A673 (cell line): ENCODE data around the gene ESAM. TPM values are rescaled to one million over a fixed set of nuclear protein-coding genes. Genes with fewer than 3 reads are reported as not detected.

Experiments
- BruUV-seq: library from RNA; stranded (reverse); fragments of 400-500 nt; replicated peaks from 2 replicates; lab custom pipeline; 2021; lab: Mats Ljungman, UMichigan
- CTCF ChIA-PET: fragments of 300-600 bp; sonication (Branson Sonifier 250); formaldehyde crosslinking; loops from one replicate; lab custom pipeline; 2022; ENCODE audit warnings: antibody characterized with exemption; lab: Charles Lee
- POLR2A ChIA-PET: fragments of 300-600 bp; sonication (Branson Sonifier 250); formaldehyde crosslinking; loops from one replicate; lab custom pipeline; 2022; ENCODE audit warnings: antibody characterized with exemption; ENCODE audit not compliant: low non-redundant PET; lab: Charles Lee
- DNase-seq: peaks from one replicate; pipeline ENCODE4 v3.0.0-alpha.2; 2015; ENCODE audit warnings: low spot score
- H3K27ac ChIP-seq: fragments of 200-600 bp; sonication (generic); 2 replicates; pipeline ENCODE4 v1.5.1; 2016; ENCODE audit warnings: mixed run types, low read depth, mild to moderate bottlenecking, mixed read lengths, antibody characterized with exemption, low read length; ENCODE audit not compliant: poor library complexity, severe bottlenecking
- H3K27me3 ChIP-seq: fragments of 200-600 bp; sonication (generic); replicated peaks from 2 replicates; pipeline ENCODE4 v1.6.1; 2017; ENCODE audit warnings: mixed run types, low read depth, mild to moderate bottlenecking, mixed read lengths, antibody characterized with exemption, low read length; ENCODE audit not compliant: insufficient read depth, poor library complexity
- H3K36me3 ChIP-seq: fragments of 200-600 bp; sonication (generic); 2 replicates; pipeline ENCODE4 v1.6.1; 2016; ENCODE audit warnings: mixed run types, mild to moderate bottlenecking, mixed read lengths, antibody characterized with exemption, low read length; ENCODE audit not compliant: insufficient read depth, poor library complexity, severe bottlenecking
- H3K4me1 ChIP-seq: fragments of 200-600 bp; sonication (generic); 2 replicates; pipeline ENCODE4 v1.6.1; 2017; ENCODE audit warnings: mixed run types, mild to moderate bottlenecking, mixed read lengths, antibody characterized with exemption, low read length; ENCODE audit not compliant: insufficient read depth, poor library complexity, severe bottlenecking
- H3K4me3 ChIP-seq: fragments of 200-600 bp; sonication (generic); 2 replicates; pipeline ENCODE4 v1.5.1; 2016; ENCODE audit warnings: low read depth, mixed run types, mild to moderate bottlenecking, mixed read lengths, low read length; ENCODE audit not compliant: poor library complexity, severe bottlenecking
- H3K9me3 ChIP-seq: fragments of 200-600 bp; sonication (generic); 2 replicates; pipeline ENCODE4 v1.6.1; 2016; ENCODE audit warnings: mixed run types, low read depth, mild to moderate bottlenecking, mixed read lengths, antibody characterized with exemption, low read length; ENCODE audit not compliant: poor library complexity, severe bottlenecking
- CTCF ChIP-seq: fragments of 300-800, 200-600 bp; sonication (generic); conservative IDR thresholded peaks from 2 replicates; pipeline ENCODE4 v1.5.1; 2017; ENCODE audit warnings: low read depth, mild to moderate bottlenecking, antibody characterized with exemption, low read length, moderate library complexity, mixed read lengths
- EZH2 ChIP-seq: fragments of 200-600 bp; sonication (generic); IDR thresholded peaks from 2 replicates; pipeline ENCODE4 v1.6.1; 2017; ENCODE audit warnings: borderline replicate concordance, low read depth, mild to moderate bottlenecking, mixed read lengths, antibody characterized with exemption, low read length; ENCODE audit not compliant: poor library complexity, severe bottlenecking
- intact Hi-C: fragments of 100-400 bp; cut with micrococcal nuclease; formaldehyde crosslinking; loops from one replicate; pipeline ENCODE4 v1.10.0; 2022; ENCODE audit not compliant: unreplicated experiment
- total RNA-seq: library from RNA; stranded (reverse); gene quantifications from 2 replicates; pipeline ENCODE4 v1.2.3, GENCODE V29; 2021

ESAM gene
- total RNA-seq, 1 experiment from 2014 or later, result 1.5 TPM

GRCh38 chr11:124748481-124749343 lies 13.4 kb downstream of the ESAM start:
- POLR2A ChIA-PET, result no interaction called here
- Histone ChIP-seq H3K4me1 (peaks cover 11% of the 10 kb centered on the region), H3K27ac (no peak overlapping the region), H3K4me3 (no peak overlapping the region), H3K27me3 (no peaks in the 10 kb centered on the region), H3K36me3 (no peaks in the 10 kb centered on the region), H3K9me3 (no peaks in the 10 kb centered on the region)
- CTCF ChIA-PET, result no interaction called here
- BruUV-seq, result no TSS peak
- intact Hi-C loops, result no loop called here
- DNase-seq, result no peak
- TF ChIP-seq CTCF (no peak), EZH2 (no peak)

- no peak overlapping the region for H3K27ac ChIP-seq
- intact Hi-C loops, result no loop called here
- POLR2A ChIA-PET, result no interaction called here
- TF ChIP-seq EZH2, result no peak
- no peak for TF ChIP-seq CTCF
- no peaks in the 10 kb centered on the region for H3K36me3 ChIP-seq
- no peak for DNase-seq
- TSS peak; percentile 9 for BruUV-seq
- no peaks in the 10 kb centered on the region for H3K27me3 ChIP-seq
- peaks cover 11% of the 10 kb centered on the region for H3K4me1 ChIP-seq
- CTCF ChIA-PET, result no interaction called here
- H3K9me3 ChIP-seq, result no peaks in the 10 kb centered on the region
- no peak overlapping the region for H3K4me3 ChIP-seq
Measured at GRCh38 chr11:124748100-124748418, 14.0 kb downstream of the ESAM start.

DNA sequence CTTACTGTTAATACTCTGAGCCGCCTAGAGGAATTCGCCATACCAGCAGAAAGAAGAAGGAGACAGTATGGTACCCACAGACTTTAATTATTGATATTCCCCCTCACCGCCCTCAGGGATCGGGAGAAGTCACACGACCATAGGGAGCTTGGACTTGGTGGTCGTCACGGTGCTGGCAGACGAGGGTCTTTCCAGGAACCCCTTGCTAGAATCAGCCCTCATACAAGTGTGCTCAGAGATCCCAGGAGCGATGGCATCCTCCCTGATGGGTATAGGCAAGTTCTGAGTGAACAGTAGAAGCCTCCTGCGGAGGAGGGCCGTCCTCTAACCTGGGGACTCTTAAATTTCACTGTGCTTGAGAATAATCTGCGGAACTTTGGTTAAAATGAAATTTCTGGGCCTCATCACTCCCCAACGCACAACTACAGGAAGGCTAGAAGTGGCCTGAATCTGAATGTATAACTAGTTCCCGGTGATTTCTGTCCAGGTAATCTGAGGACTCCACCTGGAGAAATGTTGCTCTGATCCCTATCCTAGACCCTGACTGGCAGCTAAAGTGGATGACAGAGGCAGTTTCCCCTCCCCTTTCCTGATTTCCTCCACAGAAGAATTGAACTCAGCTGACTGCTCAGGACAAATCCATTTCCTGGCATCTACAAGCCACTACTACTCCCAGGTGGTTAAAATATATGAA lies 14.5 kb downstream of the ESAM start:
- H3K4me1 ChIP-seq, result peaks cover 11% of the 10 kb centered on the region
- TF ChIP-seq EZH2 (no peak), CTCF (no peak)
- DNase-seq, result no peak
- ChIA-PET CTCF (no interaction called here), POLR2A (no interaction called here)
- H3K4me3 ChIP-seq, result no peak overlapping the region
- H3K36me3 ChIP-seq, result no peaks in the 10 kb centered on the region
- no peaks in the 10 kb centered on the region for H3K9me3 ChIP-seq
- BruUV-seq, result no TSS peak
- intact Hi-C loops, result no loop called here
- no peak overlapping the region for H3K27ac ChIP-seq
- no peaks in the 10 kb centered on the region for H3K27me3 ChIP-seq
